Stimulated activated CD4-positive, alpha-beta T cell treated with anti-CD3 and anti-CD28 coated beads, Interleukin-12 subunit alpha, Interleukin-12 subunit beta, amount 100 ng/mL, for 48 hours (primary cell): ENCODE data around the gene ZFR2.
"Not testable (repeated sequence)": the region's sequence is repeated elsewhere in the genome, so short reads cannot be mapped to it uniquely, and the experiment has no call there.

Experiments used
- DNase-seq, 3 donors: peaks; one replicate each; pipeline ENCODE4 v3.0.0-alpha.2; 2020; ENCODE audit warnings: low read depth in 2 of 3, low spot score in 1 of 3

The ZFR2 gene

GRCh38 chr19:3758297-3758696, 110.5 kb downstream of the ZFR2 start:
- not testable (repeated sequence) for DNase-seq

GRCh38 chr19:3757705-3758104, 111.1 kb downstream of the ZFR2 start:
- DNase-seq, result not testable (repeated sequence)
